ENCODE data around the gene KRTAP3-3. TPM values are rescaled to one million over a fixed set of nuclear protein-coding genes. Genes with fewer than 3 reads are reported as not detected.

KRTAP3-3 gene
- total RNA-seq, 1 experiment from 2014 or later: not detected

GRCh38 chr17:40952661-40953060 is 41.3 kb downstream of the KRTAP3-3 start:
- Histone ChIP-seq H3K9me3 (ENCODE audit: low read depth, low read length, poor library complexity, severe bottlenecking) (no peaks in the 10 kb centered on the region), H3K27ac (ENCODE audit: low read depth, low read length, poor library complexity, severe bottlenecking) (no peak overlapping the region), H3K27me3 (replicated peaks; ENCODE audit: insufficient read depth, low read depth, low read length, poor library complexity) (no peaks in the 10 kb centered on the region), H3K4me1 (ENCODE audit: insufficient read depth, low read length, poor library complexity, severe bottlenecking) (peaks cover 15% of the 10 kb centered on the region), H3K36me3 (ENCODE audit: insufficient read depth, low read length, poor library complexity, severe bottlenecking) (no peaks in the 10 kb centered on the region), H3K4me3 (ENCODE audit: low read depth, low read length, poor library complexity, severe bottlenecking) (no peak overlapping the region)
- POLR2A ChIA-PET (ENCODE audit: low non-redundant PET): no interaction called here
- DNase-seq (ENCODE audit: low spot score): peak; percentile 54
- TF ChIP-seq EZH2 (IDR thresholded peaks at IDR 0.05; ENCODE audit: borderline replicate concordance, low read depth, low read length, poor library complexity, severe bottlenecking): no peak
- no peak for TF ChIP-seq CTCF (conservative IDR thresholded peaks at IDR 0.05; ENCODE audit: low read depth, low read length)
- no TSS peak for BruUV-seq (replicated peaks)
- CTCF ChIA-PET: no interaction called here
- intact Hi-C loops (cut with micrococcal nuclease; ENCODE audit: unreplicated experiment): no loop called here

- Histone ChIP-seq H3K36me3 (ENCODE audit: insufficient read depth, low read length, poor library complexity, severe bottlenecking) (no peaks in the 10 kb centered on the region), H3K4me3 (ENCODE audit: low read depth, low read length, poor library complexity, severe bottlenecking) (no peak overlapping the region), H3K27me3 (replicated peaks; ENCODE audit: insufficient read depth, low read depth, low read length, poor library complexity) (no peaks in the 10 kb centered on the region), H3K27ac (ENCODE audit: low read depth, low read length, poor library complexity, severe bottlenecking) (no peak overlapping the region), H3K9me3 (ENCODE audit: low read depth, low read length, poor library complexity, severe bottlenecking) (no peaks in the 10 kb centered on the region), H3K4me1 (ENCODE audit: insufficient read depth, low read length, poor library complexity, severe bottlenecking) (peaks cover 15% of the 10 kb centered on the region)
- BruUV-seq (replicated peaks): no TSS peak
- ChIA-PET CTCF (no interaction called here), POLR2A (ENCODE audit: low non-redundant PET) (no interaction called here)
- intact Hi-C loops (cut with micrococcal nuclease; ENCODE audit: unreplicated experiment): no loop called here
- TF ChIP-seq CTCF (conservative IDR thresholded peaks at IDR 0.05; ENCODE audit: low read depth, low read length) (no peak), EZH2 (IDR thresholded peaks at IDR 0.05; ENCODE audit: borderline replicate concordance, low read depth, low read length, poor library complexity, severe bottlenecking) (no peak)
- DNase-seq (ENCODE audit: low spot score): no peak
Measured at GRCh38 chr17:40952154-40952553, 41.8 kb downstream of the KRTAP3-3 start.

GRCh38 chr17:40951011-40951622 is 42.8 kb downstream of the KRTAP3-3 start:
- Histone ChIP-seq H3K9me3 (ENCODE audit: low read depth, low read length, poor library complexity, severe bottlenecking) (no peaks in the 10 kb centered on the region), H3K36me3 (ENCODE audit: insufficient read depth, low read length, poor library complexity, severe bottlenecking) (no peaks in the 10 kb centered on the region), H3K4me3 (ENCODE audit: low read depth, low read length, poor library complexity, severe bottlenecking) (no peak overlapping the region), H3K27me3 (replicated peaks; ENCODE audit: insufficient read depth, low read depth, low read length, poor library complexity) (no peaks in the 10 kb centered on the region), H3K27ac (ENCODE audit: low read depth, low read length, poor library complexity, severe bottlenecking) (no peak overlapping the region), H3K4me1 (ENCODE audit: insufficient read depth, low read length, poor library complexity, severe bottlenecking) (peaks cover 15% of the 10 kb centered on the region)
- no TSS peak for BruUV-seq (replicated peaks)
- DNase-seq (ENCODE audit: low spot score): peak; percentile 42
- no peak for TF ChIP-seq CTCF (conservative IDR thresholded peaks at IDR 0.05; ENCODE audit: low read depth, low read length)
- TF ChIP-seq EZH2 (IDR thresholded peaks at IDR 0.05; ENCODE audit: borderline replicate concordance, low read depth, low read length, poor library complexity, severe bottlenecking): no peak
- ChIA-PET CTCF (no interaction called here), POLR2A (ENCODE audit: low non-redundant PET) (no interaction called here)
- intact Hi-C loops (cut with micrococcal nuclease; ENCODE audit: unreplicated experiment): no loop called here
